D721Med (cell line): Measurements from ENCODE around the gene ABTB2.

Source experiments
- DNase-seq: peaks from one replicate; pipeline ENCODE4 v3.0.0; 2011; ENCODE audit warnings: low spot score; ENCODE audit not compliant: insufficient read length
- FAIRE-seq: peaks from 2 replicates; lab custom pipeline; 2011; peaks lifted over from hg19 to GRCh38; lab: Jason Lieb, UNC
- CTCF ChIP-seq: IDR thresholded peaks from 2 replicates; pipeline ENCODE4 v1.5.1; 2012; ENCODE audit warnings: mild to moderate bottlenecking, control low read depth; ENCODE audit not compliant: insufficient read depth; ENCODE audit errors: missing control alignments

Gene ABTB2

GRCh38 chr11:34363363-34364084 is 5.7 kb upstream of the ABTB2 start:
- no peak for FAIRE-seq
- no peak for TF ChIP-seq CTCF

GRCh38 chr11:34360046-34360445 is 2.2 kb upstream of the ABTB2 start:
- no peak for DNase-seq
- FAIRE-seq = no peak
- no peak for TF ChIP-seq CTCF

More at GRCh38 chr11:34363363-34364084, 5.7 kb upstream of the ABTB2 start:
- DNase-seq = no peak

- no peak for TF ChIP-seq CTCF
- FAIRE-seq (no peak), DNase-seq (no peak)
Observed at GRCh38 chr11:34359548-34359891, 1.7 kb upstream of the ABTB2 start.

DNA sequence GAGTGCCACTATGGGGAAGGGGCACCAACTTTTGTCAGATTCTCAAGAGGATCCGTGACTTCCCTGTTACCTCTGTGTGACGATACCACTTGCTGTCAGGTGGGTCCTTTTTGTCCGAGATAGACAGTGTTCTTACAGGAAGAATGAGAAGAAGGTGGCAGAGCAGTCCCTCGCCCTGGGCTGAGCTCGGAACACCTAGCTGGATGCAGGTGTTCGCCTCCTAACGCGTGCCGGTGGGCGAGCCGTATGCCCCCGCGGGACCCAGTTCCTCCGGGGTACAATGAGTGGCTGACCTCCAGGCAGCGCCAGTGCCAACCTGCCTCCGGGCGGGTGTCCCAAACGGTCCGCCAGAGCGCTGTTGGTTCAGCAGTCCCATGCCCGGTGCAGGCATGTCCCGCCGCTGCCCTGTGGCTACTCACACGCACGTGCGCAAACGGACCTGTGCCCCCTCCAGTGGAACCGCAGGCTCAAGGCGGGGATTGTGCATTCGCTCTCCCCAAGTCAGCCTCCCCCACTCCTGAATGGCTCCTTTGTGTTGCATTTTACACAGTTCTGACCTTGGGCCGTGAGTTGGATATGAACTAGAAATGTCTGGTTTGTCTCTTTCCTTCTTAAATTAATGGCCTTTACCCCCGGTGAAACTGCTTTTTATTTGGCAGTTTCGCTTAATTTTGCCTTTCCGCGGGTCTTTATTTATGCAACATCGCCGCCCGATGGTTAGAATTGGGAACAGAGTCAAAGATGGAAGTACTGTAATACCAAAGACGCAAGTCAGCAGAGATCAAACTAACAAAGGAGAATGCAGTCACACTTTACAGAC is 1.1 kb upstream of the ABTB2 start:
- no peak for DNase-seq
- TF ChIP-seq CTCF = peak; percentile 94

DNA sequence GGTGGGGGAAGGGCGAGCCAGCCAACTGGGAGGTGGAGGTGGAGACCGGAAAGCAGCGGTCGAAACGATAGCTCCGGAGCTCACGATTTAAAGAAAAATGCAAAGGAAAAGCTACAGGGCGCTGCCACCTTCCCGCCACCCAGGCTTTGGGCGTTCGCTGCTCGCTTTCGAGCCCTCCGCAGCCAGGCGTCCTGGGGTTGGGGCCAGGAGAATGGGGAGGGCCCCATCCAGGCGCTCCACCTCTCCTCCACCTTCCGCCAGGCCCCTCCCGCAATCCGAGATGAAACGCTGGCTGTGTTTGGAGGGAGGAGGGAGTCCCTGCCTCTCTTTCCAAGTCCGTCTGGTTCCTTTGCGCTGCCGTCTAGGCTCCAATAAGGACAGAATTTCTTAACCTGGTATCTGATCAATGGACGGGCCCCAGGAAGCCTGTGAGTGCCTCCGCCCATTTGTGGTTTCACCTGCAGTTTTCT is 483 bp upstream of the ABTB2 start:
- FAIRE-seq = no peak
- DNase-seq = no peak

More for the DNA sequence above, 1.1 kb upstream of the ABTB2 start:
- FAIRE-seq = no peak

DNA sequence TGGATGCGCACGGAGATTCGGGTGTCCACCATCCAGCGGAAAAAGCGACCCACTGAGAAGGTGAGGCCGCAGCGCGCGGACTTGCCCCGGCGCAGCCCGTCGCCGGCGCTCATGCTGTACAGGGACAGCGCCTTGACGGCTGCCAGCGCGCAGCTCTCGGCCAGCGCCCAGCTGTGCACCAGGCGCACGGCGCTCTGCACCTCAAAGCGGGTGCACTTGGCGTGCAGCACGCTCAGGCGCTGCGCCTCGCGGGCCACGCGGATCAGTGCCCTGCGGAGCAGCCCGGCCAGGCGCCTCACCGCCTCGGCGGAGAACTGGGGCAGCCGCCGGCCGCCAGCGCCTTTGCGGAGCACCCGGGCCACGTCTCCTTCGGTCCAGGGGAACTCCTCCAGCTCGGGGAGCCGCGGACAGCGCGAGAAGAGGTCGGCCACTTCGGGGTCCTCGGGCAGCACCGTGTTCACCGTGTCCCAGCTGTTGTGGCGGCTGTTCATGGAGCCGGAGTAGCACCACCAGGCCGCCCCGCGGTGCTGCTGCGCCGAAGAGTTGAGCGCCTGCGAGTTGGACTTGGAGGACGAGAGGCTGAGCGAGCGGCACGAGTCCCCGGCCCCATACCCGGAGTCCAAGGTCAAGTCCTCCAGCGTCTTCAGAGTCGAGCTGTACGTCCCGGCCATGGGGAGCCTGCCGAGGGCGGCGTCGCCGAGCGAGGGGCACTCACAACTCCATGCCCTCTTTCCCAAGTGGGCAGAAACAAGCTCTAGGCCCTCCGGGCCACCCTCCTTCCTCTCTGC is 703 bp downstream of the ABTB2 start:
- DNase-seq (no peak), FAIRE-seq (no peak)
- TF ChIP-seq CTCF = no peak

More for the DNA sequence above, 483 bp upstream of the ABTB2 start:
- no peak for TF ChIP-seq CTCF
